NCI-H82 (cell line): ENCODE measurements around the gene ADAMTS4.
"Not testable (repeated sequence)": the region's sequence is repeated elsewhere in the genome, so short reads cannot be mapped to it uniquely, and the experiment has no call there.

Experiments used
- DNase-seq: peaks from one replicate; lab custom pipeline; 2025; lab: John Stamatoyannopoulos, UW

ADAMTS4 gene

GRCh38 chr1:161198897-161199431, at the start of gene ADAMTS4:
Gene ADAMTS4 (minus strand): TSS chr1:161199054. CDS start chr1:161198627, 427 bp downstream.
- DNase-seq = peak; percentile 77

GRCh38 chr1:161244888-161245287, 46.0 kb upstream of the ADAMTS4 start:
- DNase-seq = no peak

- no peak for DNase-seq
These were observed 43.5 kb upstream of the ADAMTS4 start for GRCh38 chr1:161242313-161242712.

GRCh38 chr1:161241682-161242081, 42.8 kb upstream of the ADAMTS4 start:
- no peak for DNase-seq

- DNase-seq = no peak
These were observed 39.2 kb upstream of the ADAMTS4 start, which contains the start of gene NR1I3 for GRCh38 chr1:161238039-161238473. Gene NR1I3 (minus strand): TSS chr1:161238203. CDS start chr1:161236565, 1,638 bp downstream.

- no peak for DNase-seq
These were observed 37.3 kb upstream of the ADAMTS4 start for GRCh38 chr1:161235957-161236775.

- no peak for DNase-seq
These were observed 34.2 kb upstream of the ADAMTS4 start for GRCh38 chr1:161233102-161233501.

GRCh38 chr1:161230762-161231161, 31.9 kb upstream of the ADAMTS4 start:
- DNase-seq = no peak

- DNase-seq = peak; percentile 53
These were observed 31.0 kb upstream of the ADAMTS4 start for GRCh38 chr1:161229896-161230295.

GRCh38 chr1:161228032-161228431, 29.2 kb upstream of the ADAMTS4 start:
- no peak for DNase-seq

- DNase-seq = peak; percentile 95
These were observed 28.5 kb upstream of the ADAMTS4 start for GRCh38 chr1:161227196-161227871.

- peak; percentile 70 for DNase-seq
These were observed 27.9 kb upstream of the ADAMTS4 start for GRCh38 chr1:161226759-161227158.

GRCh38 chr1:161226320-161226711, 27.5 kb upstream of the ADAMTS4 start:
- DNase-seq = peak; percentile 70

- DNase-seq = peak; percentile 100
These were observed 26.9 kb upstream of the ADAMTS4 start, which contains the start of gene TOMM40L for GRCh38 chr1:161225534-161226319. Gene TOMM40L (plus strand): TSS chr1:161226060. CDS start chr1:161226490, 430 bp downstream.

- no peak for DNase-seq
These were observed 26.3 kb upstream of the ADAMTS4 start for GRCh38 chr1:161225178-161225533.

GRCh38 chr1:161224695-161225087, 25.8 kb upstream of the ADAMTS4 start:
- DNase-seq = not testable (repeated sequence)

GRCh38 chr1:161223805-161224694, 25.2 kb upstream of the ADAMTS4 start:
- no peak for DNase-seq

GRCh38 chr1:161222175-161223019, 23.5 kb upstream of the ADAMTS4 start:
- DNase-seq = no peak

- no peak for DNase-seq
These were observed 21.1 kb upstream of the ADAMTS4 start for GRCh38 chr1:161220002-161220401.
